ENCODE results near the gene TSPAN4. TPM values are rescaled to one million over a fixed set of nuclear protein-coding genes. Genes with fewer than 3 reads are reported as not detected.

Gene TSPAN4
- total and polyA plus RNA-seq, 4 experiments from 2014 or later: 1.8 to 5.8 (median 4.4) TPM

GRCh38 chr11:836700-837099 is 6.0 kb upstream of the TSPAN4 start:
- no peaks in the 10 kb centered on the region for H3K27me3 Mint-ChIP-seq
- intact Hi-C loops (cut with micrococcal nuclease): no loop called here
- Histone ChIP-seq H3K4me1 (ENCODE audit: insufficient read depth, low read length) (peaks cover 35% of the 10 kb centered on the region), H3K27me3 (ENCODE audit: insufficient read depth, low read length) (no peaks in the 10 kb centered on the region), H3K9me3 (ENCODE audit: control insufficient read depth in 1 of 2, low read length in 2 of 2) (no peaks in the 10 kb centered on the region), H3K27ac (ENCODE audit: low read depth, low read length) (no peak overlapping the region), H3K36me3 (ENCODE audit: insufficient read depth, low read length) (peaks cover 13% of the 10 kb centered on the region), H3K4me3 (ENCODE audit: low read length in 2 of 2) (no peak overlapping the region)
- H3K9me3 Mint-ChIP-seq: peaks cover 0 to 1% (median 0%) of the 10 kb centered on the region in 8 donors
- POLR2A ChIA-PET (ENCODE audit: partially characterized antibody): interaction anchor here (1.3 to 2.5 kb wide), 2 partner anchors 14 to 17 kb away, joined by 3 to 9 read pairs; partner anchors contain the start of gene PNPLA2
- DNase-seq: no peak
- CTCF ChIA-PET (ENCODE audit: partially characterized antibody): no interaction called here
- peaks cover 4 to 30% (median 14%) of the 10 kb centered on the region in 4 donors for H3K4me1 Mint-ChIP-seq
- peaks cover 0 to 13% of the 10 kb centered on the region in 2 donors for H3K36me3 Mint-ChIP-seq
- no peak overlapping the region for H3K27ac Mint-ChIP-seq
- no peak overlapping the region for H3K4me3 Mint-ChIP-seq

DNA sequence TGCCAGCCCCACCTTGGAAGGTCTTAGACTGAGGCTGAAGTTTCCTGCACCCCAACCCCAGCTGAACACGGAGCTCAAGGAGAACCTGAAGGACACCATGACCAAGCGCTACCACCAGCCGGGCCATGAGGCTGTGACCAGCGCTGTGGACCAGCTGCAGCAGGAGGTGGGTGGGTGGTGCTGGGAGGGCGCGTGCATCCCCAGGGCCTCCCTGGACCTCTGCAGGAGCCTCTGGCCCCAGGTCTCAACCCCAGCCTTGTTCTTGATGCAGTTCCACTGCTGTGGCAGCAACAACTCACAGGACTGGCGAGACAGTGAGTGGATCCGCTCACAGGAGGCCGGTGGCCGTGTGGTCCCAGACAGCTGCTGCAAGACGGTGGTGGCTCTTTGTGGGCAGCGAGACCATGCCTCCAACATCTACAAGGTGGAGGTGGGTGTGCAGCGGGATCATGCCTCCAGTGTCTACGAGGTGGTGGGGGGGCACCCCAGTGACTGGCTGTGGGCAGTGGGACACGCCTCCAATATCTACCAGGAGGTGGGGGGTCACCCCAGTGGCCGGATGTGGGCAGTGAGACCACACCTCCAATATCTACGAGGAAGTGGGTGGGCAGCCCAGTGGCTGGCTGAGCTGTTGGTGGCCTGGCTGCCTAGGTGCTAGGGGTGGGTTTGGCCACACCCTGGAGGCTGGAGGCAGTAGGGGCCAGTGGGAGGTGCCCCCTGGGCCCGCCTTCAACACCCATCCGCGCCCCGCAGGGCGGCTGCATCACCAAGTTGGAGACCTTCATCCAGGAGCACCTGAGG is 5.3 kb upstream of the TSPAN4 start:
- Histone ChIP-seq H3K9me3 (ENCODE audit: control insufficient read depth in 1 of 2, low read length in 2 of 2) (no peaks in the 10 kb centered on the region), H3K36me3 (ENCODE audit: insufficient read depth, low read length) (peaks cover 13% of the 10 kb centered on the region), H3K4me1 (ENCODE audit: insufficient read depth, low read length) (peaks cover 30% of the 10 kb centered on the region), H3K27ac (ENCODE audit: low read depth, low read length) (no peak overlapping the region), H3K27me3 (ENCODE audit: insufficient read depth, low read length) (no peaks in the 10 kb centered on the region), H3K4me3 (ENCODE audit: low read length in 2 of 2) (no peak overlapping the region)
- DNase-seq: no peak
- Mint-ChIP-seq H3K4me3 (no peak overlapping the region), H3K4me1 (peaks cover 4 to 29% (median 13%) of the 10 kb centered on the region in 4 donors), H3K27me3 (no peaks in the 10 kb centered on the region), H3K27ac (no peak overlapping the region), H3K36me3 (peaks cover 0 to 15% of the 10 kb centered on the region in 2 donors), H3K9me3 (peaks cover 0 to 1% (median 0%) of the 10 kb centered on the region in 8 donors)
- intact Hi-C loops (cut with micrococcal nuclease): no loop called here
- ChIA-PET CTCF (ENCODE audit: partially characterized antibody) (interaction anchor here (1.0 kb wide), 1 partner anchor 10 kb away, joined by 3 read pairs; no protein-coding TSS in a partner anchor), POLR2A (ENCODE audit: partially characterized antibody) (interaction anchor here (1.3 to 2.5 kb wide), 2 partner anchors 15 to 18 kb away, joined by 3 to 9 read pairs; partner anchors contain the start of gene PNPLA2)

DNA sequence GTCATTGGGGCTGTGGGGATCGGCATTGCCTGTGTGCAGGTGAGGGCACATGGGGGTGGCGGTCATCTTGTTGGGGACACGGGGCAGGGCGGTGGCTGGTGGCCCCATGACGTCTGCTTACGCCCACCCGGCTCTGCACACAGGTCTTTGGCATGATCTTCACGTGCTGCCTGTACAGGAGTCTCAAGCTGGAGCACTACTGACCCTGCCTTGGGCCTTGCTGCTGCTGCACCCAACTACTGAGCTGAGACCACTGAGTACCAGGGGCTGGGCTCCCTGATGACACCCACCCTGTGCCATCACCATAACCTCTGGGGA is 4.7 kb upstream of the TSPAN4 start:
- no peaks in the 10 kb centered on the region for H3K27me3 Mint-ChIP-seq
- peaks cover 0 to 15% of the 10 kb centered on the region in 2 donors for H3K36me3 Mint-ChIP-seq
- Histone ChIP-seq H3K4me1 (ENCODE audit: insufficient read depth, low read length) (peaks cover 29% of the 10 kb centered on the region), H3K4me3 (ENCODE audit: low read length in 2 of 2) (no peak overlapping the region), H3K36me3 (ENCODE audit: insufficient read depth, low read length) (peaks cover 13% of the 10 kb centered on the region), H3K9me3 (ENCODE audit: control insufficient read depth in 1 of 2, low read length in 2 of 2) (no peaks in the 10 kb centered on the region), H3K27ac (ENCODE audit: low read depth, low read length) (no peak overlapping the region), H3K27me3 (ENCODE audit: insufficient read depth, low read length) (no peaks in the 10 kb centered on the region)
- H3K4me3 Mint-ChIP-seq: no peak overlapping the region
- no peak for DNase-seq
- POLR2A ChIA-PET (ENCODE audit: partially characterized antibody): interaction anchor here (0.6 to 2.5 kb wide), 2 partner anchors 9 to 18 kb away, joined by 3 to 9 read pairs; partner anchors contain the start of gene PNPLA2
- intact Hi-C loops (cut with micrococcal nuclease): no loop called here
- H3K9me3 Mint-ChIP-seq: peaks cover 0 to 1% (median 0%) of the 10 kb centered on the region in 8 donors
- peaks cover 4 to 29% (median 13%) of the 10 kb centered on the region in 4 donors for H3K4me1 Mint-ChIP-seq
- H3K27ac Mint-ChIP-seq: no peak overlapping the region
- CTCF ChIA-PET (ENCODE audit: partially characterized antibody): interaction anchor here (1.0 kb wide), 1 partner anchor 9 kb away, joined by 3 read pairs; no protein-coding TSS in a partner anchor

GRCh38 chr11:838441-839279 is 4.0 kb upstream of the TSPAN4 start:
- Mint-ChIP-seq H3K4me1 (peaks cover 4 to 32% (median 14%) of the 10 kb centered on the region in 4 donors), H3K9me3 (peaks cover 0 to 1% (median 0%) of the 10 kb centered on the region in 8 donors), H3K27me3 (no peaks in the 10 kb centered on the region), H3K27ac (peak overlapping the region in 1 of 7 donors; percentile 37), H3K4me3 (peak overlapping the region in 1 of 8 donors; percentile 52), H3K36me3 (peaks cover 0 to 17% of the 10 kb centered on the region in 2 donors)
- H3K9me3 ChIP-seq (ENCODE audit: control insufficient read depth in 1 of 2, low read length in 2 of 2): no peaks in the 10 kb centered on the region
- H3K27ac ChIP-seq (ENCODE audit: low read depth, low read length): no peak overlapping the region
- intact Hi-C loops (cut with micrococcal nuclease): no loop called here
- CTCF ChIA-PET (ENCODE audit: partially characterized antibody): no interaction called here
- peaks cover 31% of the 10 kb centered on the region for H3K4me1 ChIP-seq (ENCODE audit: insufficient read depth, low read length)
- peaks cover 13% of the 10 kb centered on the region for H3K36me3 ChIP-seq (ENCODE audit: insufficient read depth, low read length)
- no peak overlapping the region for H3K4me3 ChIP-seq (ENCODE audit: low read length in 2 of 2)
- no peaks in the 10 kb centered on the region for H3K27me3 ChIP-seq (ENCODE audit: insufficient read depth, low read length)
- no peak for DNase-seq
- POLR2A ChIA-PET (ENCODE audit: partially characterized antibody): interaction anchor here (0.6 kb wide), 1 partner anchor 9 kb away, joined by 3 read pairs; no protein-coding TSS in a partner anchor

DNA sequence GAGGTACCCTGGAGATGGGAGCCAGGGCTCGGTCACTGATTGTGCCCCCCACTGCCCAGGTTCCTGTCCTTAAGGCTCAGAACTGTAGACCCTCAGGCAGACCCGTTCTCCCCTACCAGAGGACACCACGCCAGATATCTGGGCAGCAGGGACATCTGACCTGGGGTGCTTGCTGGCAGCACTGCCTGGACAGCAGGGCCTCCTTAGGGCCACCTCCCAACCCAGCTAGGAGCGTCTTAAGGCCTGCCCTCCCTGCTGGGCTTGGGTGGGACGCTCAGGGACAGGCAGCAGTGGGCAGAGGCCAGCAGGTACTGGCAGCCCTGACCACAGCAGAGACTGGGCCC is 3.4 kb upstream of the TSPAN4 start:
- no peaks in the 10 kb centered on the region for H3K27me3 Mint-ChIP-seq
- peaks cover 0 to 17% of the 10 kb centered on the region in 2 donors for H3K36me3 Mint-ChIP-seq
- no peak for DNase-seq
- peaks cover 13% of the 10 kb centered on the region for H3K36me3 ChIP-seq (ENCODE audit: insufficient read depth, low read length)
- POLR2A ChIA-PET (ENCODE audit: partially characterized antibody): no interaction called here
- H3K9me3 Mint-ChIP-seq: peaks cover 0 to 1% (median 0%) of the 10 kb centered on the region in 8 donors
- intact Hi-C loops (cut with micrococcal nuclease): no loop called here
- no peaks in the 10 kb centered on the region for H3K9me3 ChIP-seq (ENCODE audit: control insufficient read depth in 1 of 2, low read length in 2 of 2)
- no peak overlapping the region for H3K4me3 Mint-ChIP-seq
- H3K4me1 ChIP-seq (ENCODE audit: insufficient read depth, low read length): peaks cover 31% of the 10 kb centered on the region
- H3K4me3 ChIP-seq (ENCODE audit: low read length in 2 of 2): no peak overlapping the region
- peak overlapping the region in 1 of 7 donors; percentile 78 for H3K27ac Mint-ChIP-seq
- H3K27me3 ChIP-seq (ENCODE audit: insufficient read depth, low read length): no peaks in the 10 kb centered on the region
- no peak overlapping the region for H3K27ac ChIP-seq (ENCODE audit: low read depth, low read length)
- H3K4me1 Mint-ChIP-seq: peaks cover 4 to 29% (median 15%) of the 10 kb centered on the region in 4 donors
- CTCF ChIA-PET (ENCODE audit: partially characterized antibody): no interaction called here

DNA sequence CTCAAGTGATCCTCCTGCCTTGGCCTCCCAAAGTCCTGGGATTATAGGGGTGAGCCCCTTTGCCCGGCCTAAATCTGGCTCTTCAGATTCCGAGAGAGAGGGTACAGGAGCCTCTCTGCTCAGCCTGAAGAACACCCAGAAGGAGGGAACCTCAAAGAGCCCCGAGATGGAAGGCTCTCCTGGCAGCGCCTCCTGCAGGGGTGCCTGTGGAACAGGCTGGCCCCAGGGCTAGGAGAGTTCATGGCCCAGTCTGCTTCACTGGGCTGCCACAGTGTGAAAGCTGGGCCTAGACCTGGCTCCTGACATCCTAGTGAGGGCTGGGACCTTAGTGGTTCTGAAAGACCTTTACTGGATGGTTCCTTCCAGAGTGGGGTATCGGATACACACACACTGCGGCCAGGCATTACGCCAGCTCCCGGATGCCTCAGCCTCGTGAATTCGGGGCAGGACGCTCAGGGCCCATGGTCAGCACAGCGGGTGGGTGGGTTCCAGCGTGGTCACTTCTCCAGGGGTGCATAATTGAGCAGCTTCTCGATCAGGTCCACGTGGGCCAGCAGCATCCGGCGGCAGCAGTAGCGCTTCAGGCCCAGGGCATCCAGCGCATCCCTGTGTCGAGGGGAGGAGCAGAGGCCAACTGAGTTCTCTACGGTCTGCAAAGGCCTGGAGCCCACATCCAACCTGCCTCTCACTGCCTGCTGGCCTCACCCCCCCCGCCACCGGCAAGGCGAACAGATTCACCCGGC is 2.6 kb upstream of the TSPAN4 start:
- ChIA-PET CTCF (ENCODE audit: partially characterized antibody) (interaction anchor here (1.1 kb wide), 1 partner anchor 21 kb away, joined by 4 read pairs; the partner anchor contains the start of gene PNPLA2), POLR2A (ENCODE audit: partially characterized antibody) (interaction anchor here (4.8 to 5.2 kb wide), 2 partner anchors 8 to 20 kb away, joined by 57 to 67 read pairs; partner anchors contain the start of genes CD151 and PNPLA2)
- Mint-ChIP-seq H3K9me3 (peaks cover 0 to 1% (median 0%) of the 10 kb centered on the region in 8 donors), H3K27ac (peak overlapping the region in 4 of 7 donors; percentile 52 to 78 (median 68)), H3K4me3 (peak overlapping the region; percentile 20 to 89 (median 72)), H3K36me3 (peaks cover 0 to 17% of the 10 kb centered on the region in 2 donors), H3K27me3 (no peaks in the 10 kb centered on the region), H3K4me1 (peaks cover 4 to 31% (median 15%) of the 10 kb centered on the region in 4 donors)
- Histone ChIP-seq H3K4me1 (ENCODE audit: insufficient read depth, low read length) (peaks cover 31% of the 10 kb centered on the region), H3K4me3 (ENCODE audit: low read length in 2 of 2) (no peak overlapping the region), H3K36me3 (ENCODE audit: insufficient read depth, low read length) (peaks cover 13% of the 10 kb centered on the region), H3K27me3 (ENCODE audit: insufficient read depth, low read length) (no peaks in the 10 kb centered on the region), H3K27ac (ENCODE audit: low read depth, low read length) (no peak overlapping the region), H3K9me3 (ENCODE audit: control insufficient read depth in 1 of 2, low read length in 2 of 2) (no peaks in the 10 kb centered on the region)
- no peak for DNase-seq
- intact Hi-C loops (cut with micrococcal nuclease): no loop called here
